ENCODE measurements around the gene UROC1.

- TF ChIP-seq CTCF (IDR thresholded peaks at IDR 0.05) (no peak), POLR2A (IDR thresholded peaks at IDR 0.05) (no peak)
Observed at GRCh38 chr3:126554560-126555525, 37.3 kb upstream of the UROC1 start.
